Left forelimb (tissue), 1 donor: ENCODE measurements around the gene CCL28.

Experiments used
- DNase-seq: peaks from one replicate; pipeline ENCODE4 v3.0.0-alpha.2; 2018; ENCODE audit warnings: low spot score

CCL28 gene

GRCh38 chr5:43357067-43357466 lies 55.1 kb downstream of the CCL28 start:
- DNase-seq, result no peak

DNA sequence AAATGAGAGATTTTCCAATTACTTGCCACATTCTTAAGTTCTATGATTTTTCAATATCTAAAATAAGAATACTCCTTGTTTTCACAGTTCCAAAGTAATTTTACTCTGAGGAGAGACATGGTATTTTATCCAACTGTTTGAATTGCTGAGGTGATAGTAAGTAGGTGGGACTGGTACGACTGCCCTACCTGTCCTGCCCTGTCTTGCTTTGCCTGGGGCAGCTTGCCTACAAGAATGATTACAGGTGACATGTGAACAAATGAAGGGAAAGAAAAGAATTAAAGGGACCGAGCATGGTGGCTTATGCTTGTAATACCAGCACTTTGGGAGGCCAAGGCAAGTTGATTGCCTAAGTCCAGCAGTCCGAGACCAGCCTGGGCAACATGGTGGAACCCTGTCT lies 57.4 kb downstream of the CCL28 start:
- no peak for DNase-seq

DNA sequence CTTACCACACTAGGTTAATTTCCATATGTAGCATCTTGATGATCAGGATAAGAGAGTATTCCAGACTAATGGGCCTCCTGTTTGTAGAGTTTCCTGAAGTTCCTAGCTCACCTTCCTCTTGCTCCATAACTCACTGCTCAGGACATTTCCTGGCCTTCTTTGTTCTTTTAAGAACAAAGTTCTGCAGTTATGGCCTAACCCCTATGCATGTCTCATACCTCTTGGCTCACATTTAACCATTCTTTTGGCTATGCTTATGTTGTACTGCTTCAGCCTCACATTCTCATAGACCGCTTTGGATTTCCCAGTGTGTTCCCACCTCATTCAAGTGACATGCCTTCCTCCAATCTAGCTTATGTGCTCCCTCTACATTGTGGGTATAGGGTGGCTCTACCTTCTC lies 58.5 kb downstream of the CCL28 start:
- DNase-seq, result no peak

GRCh38 chr5:43352915-43353314 lies 59.3 kb downstream of the CCL28 start:
- no peak for DNase-seq

DNA sequence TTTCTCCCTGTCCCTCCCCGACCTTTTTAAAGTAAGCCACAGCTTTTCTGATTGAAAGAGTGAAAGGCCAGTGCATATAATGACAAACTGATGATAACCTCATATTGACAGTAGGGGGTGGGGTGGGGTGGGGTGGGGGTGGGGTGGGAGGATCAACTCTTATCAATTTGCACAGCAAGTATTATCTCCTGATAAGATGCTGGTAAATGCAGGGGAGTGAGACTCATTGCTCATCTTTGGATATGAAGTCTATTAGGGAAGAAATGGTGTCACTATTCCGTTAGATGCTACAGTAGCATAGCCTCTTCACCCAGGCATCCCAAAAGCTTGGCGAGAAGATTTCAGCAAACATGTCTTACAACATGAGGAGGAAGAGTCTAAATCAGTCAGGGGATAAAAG lies 60.1 kb downstream of the CCL28 start:
- DNase-seq, result no peak

- DNase-seq, result no peak
Observed at GRCh38 chr5:43348861-43349363, 63.3 kb downstream of the CCL28 start.

DNA sequence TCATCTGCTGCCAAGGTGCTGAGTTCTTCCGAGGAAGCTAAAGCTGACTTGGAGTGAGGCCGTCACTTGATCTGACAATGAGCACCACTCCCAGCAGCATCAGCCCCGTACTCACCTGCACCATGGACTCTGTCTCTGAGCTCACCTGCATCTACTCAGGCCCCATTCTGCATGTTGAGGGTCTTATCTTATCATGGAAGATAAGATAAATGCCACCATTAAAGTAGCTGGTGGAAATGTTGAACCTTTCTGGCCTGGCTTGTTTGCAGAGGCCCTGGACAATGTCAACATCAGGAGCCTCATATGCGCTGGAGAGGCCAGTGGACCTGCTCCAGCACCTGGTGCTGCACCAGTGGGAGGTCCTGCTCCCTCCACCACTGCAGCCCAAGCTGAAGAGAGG lies 64.0 kb downstream of the CCL28 start:
- DNase-seq, result no peak

DNA sequence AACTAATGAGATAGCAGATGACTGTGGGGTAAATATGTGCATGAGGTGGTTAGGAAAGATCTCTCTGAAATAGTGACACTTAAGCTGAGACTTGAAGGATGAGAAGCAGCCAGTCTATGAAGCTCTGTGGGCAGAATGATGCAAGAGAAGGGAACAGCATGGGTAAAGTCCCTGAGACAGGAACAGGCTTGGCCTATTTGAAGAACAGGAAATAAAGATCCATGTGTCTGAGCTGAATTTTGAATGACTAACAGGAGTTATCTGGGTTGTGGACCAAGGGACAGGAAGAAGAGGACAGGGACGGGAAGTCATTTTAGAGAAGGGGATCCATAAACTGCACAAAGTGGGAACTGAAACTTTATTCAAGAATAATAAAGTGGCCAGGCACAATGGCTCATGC lies 73.3 kb downstream of the CCL28 start:
- DNase-seq, result no peak

GRCh38 chr5:43336159-43336558 lies 76.0 kb downstream of the CCL28 start:
- no peak for DNase-seq

GRCh38 chr5:43335681-43336080 lies 76.5 kb downstream of the CCL28 start:
- no peak for DNase-seq

- no peak for DNase-seq
Observed at GRCh38 chr5:43332401-43332800, 79.8 kb downstream of the CCL28 start.
